T47D (cell line): ENCODE measurements around the gene PHC3.

Source experiments
- DNase-seq, 2 experiments: peaks; one replicate each; pipeline versions ENCODE4 v3.0.0 to v3.0.0-alpha.2; 2011 to 2012; ENCODE audit warnings: low read depth in 1 of 2, low spot score in 1 of 2
- JUND ChIP-seq: IDR thresholded peaks from 2 replicates; pipeline ENCODE4 v1.6.1; 2012; ENCODE audit warnings: low read depth
- in situ Hi-C: cut with HindIII; loops from 2 replicates; pipeline ENCODE4 v1.10.0; 2016; ENCODE audit warnings: low sequenced_read_pairs, low pct_unique_long_range_greater_than_20kb

The PHC3 gene

DNA sequence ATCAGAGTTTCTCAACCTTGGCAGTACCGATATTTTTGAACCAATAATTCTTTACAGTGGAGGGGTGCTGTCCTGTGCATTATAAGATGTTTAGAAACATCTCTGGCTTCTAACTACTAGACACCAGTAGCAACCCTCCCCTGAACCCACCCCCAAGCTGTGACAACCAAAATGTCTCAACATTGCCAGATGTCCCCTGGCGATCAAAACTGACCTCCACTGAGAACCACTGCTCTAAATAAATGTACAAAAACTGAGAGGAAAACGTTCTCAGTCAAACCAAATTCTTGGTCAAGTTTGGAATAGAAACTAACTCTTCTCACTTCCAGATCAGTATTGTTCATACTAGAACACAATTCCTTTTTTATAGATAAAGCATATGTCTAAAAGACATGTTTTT is 85.2 kb downstream of the PHC3 start:
- in situ Hi-C loops: no loop called here
- no peak for TF ChIP-seq JUND
- DNase-seq: no peak

DNA sequence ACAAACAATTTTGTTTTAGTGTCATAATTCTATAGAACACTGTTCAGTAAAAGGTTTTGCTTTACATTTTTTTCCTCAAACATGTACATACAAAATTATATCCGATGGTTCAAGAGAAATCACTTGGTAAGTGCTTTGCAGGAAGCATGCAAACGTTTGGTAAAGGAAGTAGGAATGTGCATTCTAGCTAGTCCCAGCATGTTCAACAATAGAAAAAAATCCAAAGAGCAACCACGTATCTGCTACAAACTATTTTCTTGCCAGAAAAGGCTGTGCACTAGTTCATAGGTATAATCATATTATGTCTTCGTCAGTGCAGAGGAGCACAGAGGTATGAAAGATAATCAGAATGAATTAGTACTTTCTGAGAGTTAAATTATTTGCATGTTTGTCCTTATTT is 85.8 kb downstream of the PHC3 start:
- no peak for DNase-seq
- no peak for TF ChIP-seq JUND
- in situ Hi-C loops: no loop called here

DNA sequence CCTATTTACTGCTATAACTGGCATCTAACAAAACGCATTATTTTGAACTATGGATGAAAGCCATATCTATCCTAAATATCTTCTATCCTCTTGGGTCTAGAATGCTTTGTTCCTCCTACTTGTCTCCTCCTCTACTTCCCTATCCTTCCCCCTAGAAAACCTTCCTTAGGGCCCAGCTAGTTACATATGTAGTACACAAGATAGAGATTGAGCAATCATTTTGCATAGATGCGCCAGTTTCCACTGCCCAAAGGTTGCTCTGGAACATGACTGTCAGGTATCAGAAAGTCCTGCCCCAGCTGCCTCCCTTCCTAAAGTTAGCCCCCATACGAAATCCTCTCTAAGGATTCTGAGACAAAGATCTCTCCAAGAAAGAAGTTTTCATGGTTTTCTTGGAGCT is 88.6 kb downstream of the PHC3 start:
- no peak for TF ChIP-seq JUND
- in situ Hi-C loops: no loop called here
- DNase-seq: no peak

DNA sequence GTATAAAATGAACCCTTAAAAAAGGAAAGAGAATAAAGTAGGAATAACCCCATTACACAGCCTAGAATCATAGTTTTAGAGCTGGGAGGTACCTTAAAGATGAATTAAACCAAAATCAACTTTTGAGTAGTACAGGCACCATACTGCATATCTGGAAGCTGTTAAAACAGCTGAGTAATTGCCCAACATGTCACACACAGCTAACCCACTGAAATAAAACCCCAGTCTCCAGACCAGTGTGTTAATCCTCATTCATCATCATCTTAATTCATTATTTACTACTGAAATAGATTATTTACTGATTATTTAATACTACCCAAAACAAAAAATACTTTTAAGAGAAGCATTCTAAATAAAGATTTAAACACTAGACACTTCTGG is 90.9 kb downstream of the PHC3 start:
- no peak for DNase-seq
- no peak for TF ChIP-seq JUND
- in situ Hi-C loops: no loop called here

DNA sequence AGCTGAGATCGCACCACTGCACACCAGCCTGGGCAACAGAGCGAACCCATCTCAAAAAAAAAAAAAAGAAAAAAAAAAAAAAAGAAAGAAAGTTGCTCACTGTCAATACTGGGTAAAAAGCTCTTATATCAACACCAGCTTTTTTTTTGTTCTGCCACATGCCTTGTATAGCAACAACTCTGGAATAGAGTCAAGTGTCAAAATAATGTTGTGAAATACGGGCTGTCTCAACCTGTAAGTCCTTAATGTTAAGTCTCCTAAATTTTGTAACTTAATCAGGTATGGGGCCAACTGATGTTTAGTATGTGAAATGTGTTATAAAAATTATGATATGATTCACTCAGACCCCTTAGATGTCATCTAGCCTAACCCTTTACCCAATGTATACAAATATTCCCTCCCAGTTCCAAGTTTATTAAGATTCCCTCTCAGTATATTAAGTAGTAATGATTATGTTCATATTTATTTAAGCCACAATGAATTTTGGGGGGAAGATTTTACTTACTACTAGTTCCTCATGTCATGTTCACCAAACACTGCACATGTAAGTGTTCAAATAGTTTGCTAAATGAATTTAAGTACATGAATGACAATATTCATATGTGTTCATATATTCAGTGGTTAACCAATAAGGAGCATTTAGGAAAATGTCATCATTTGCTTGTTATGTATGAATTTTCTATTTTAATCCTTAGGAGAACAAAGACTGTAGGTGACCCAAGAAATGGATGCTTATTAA is 91.5 kb downstream of the PHC3 start:
- in situ Hi-C loops: no loop called here
- no peak for DNase-seq
- TF ChIP-seq JUND: no peak

DNA sequence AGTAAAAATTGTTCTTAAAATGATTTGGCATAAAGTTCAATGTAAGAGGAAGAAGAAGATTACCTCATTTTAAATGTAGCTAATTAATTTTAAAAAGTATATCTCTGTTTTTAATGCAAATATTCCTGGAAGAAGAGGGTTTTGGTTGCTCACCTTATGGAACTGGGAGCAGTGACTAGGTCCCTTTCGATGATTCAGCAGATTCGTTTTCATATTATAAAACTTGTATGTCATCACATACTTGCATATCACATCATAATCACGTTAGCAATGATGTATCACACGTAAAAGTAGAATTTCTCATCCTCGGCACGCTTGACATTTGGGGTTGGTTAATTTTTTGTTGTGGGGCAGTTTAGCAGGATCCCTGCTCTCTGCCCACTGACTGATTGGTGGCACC is 96.1 kb downstream of the PHC3 start:
- no peak for DNase-seq
- in situ Hi-C loops: no loop called here
- TF ChIP-seq JUND: no peak

DNA sequence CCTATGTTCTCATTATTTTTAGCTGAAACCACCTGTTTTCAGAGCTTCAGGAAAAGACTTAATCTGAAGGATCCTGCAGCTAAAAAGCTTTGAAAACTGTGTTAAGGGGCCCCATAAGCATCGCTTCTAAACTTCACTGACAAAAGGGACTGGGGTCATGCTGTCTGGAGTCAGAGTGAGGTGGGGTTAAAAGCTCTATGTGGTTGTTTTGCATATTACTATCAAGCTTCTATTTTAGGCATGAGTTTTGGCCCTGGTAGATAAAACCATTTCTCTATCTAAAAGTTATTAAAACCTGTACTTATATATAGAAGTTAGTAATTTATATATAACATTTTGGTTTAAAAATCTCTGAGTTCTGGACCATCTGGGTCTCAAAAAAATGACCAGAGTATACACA is 98.2 kb downstream of the PHC3 start:
- DNase-seq: no peak
- in situ Hi-C loops: no loop called here
- no peak for TF ChIP-seq JUND

DNA sequence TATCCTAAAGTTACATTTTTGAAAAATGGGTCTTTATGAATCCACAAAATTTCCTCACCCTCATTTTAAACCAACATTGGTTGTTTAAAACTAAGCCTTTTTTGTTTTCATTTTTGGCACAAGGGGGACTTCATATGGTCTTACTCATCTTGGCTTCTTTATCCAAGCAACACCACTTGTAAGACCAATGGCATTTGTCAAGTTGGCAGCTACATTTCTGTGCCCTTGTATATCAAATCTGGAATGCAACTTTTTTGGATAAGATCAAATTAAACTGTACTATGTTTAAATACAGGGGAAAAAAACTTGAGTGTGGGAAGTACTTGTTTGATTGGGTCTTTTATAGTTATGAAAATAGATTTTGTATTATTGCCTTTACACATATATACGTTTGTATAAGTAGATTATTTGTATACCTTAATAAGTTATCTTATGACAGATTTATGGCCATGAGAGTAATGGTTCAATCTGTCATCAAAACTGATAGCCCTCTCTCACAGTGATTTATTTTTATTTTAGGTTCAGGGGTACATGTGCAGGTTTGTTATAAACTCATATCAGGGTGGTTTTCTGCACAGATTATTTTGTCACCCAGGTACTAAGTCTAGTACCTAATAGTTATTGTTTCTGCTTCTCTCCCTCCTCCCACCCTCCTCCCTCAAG is 100.3 kb downstream of the PHC3 start:
- no peak for DNase-seq
- in situ Hi-C loops: no loop called here
- TF ChIP-seq JUND: no peak

DNA sequence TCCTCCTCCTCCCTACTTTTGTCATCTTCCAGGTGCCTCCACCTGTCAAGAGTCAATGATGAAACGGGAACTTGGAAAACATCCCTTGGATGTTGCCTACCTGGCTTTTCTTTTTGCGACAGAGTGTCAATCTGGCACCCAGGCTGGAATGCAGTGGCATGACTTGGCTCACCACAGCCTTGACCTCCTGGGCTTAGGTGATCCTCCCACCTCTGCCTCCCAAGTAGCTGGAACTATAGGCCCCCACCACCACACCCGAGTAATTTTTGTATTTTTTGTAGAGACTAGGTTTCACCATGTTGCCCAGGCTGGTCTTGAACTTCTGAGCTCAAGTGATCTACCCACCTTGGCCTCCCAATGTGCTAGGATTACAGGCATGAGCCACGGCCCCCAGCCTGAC is 100.9 kb downstream of the PHC3 start:
- TF ChIP-seq JUND: no peak
- in situ Hi-C loops: no loop called here
- no peak for DNase-seq

DNA sequence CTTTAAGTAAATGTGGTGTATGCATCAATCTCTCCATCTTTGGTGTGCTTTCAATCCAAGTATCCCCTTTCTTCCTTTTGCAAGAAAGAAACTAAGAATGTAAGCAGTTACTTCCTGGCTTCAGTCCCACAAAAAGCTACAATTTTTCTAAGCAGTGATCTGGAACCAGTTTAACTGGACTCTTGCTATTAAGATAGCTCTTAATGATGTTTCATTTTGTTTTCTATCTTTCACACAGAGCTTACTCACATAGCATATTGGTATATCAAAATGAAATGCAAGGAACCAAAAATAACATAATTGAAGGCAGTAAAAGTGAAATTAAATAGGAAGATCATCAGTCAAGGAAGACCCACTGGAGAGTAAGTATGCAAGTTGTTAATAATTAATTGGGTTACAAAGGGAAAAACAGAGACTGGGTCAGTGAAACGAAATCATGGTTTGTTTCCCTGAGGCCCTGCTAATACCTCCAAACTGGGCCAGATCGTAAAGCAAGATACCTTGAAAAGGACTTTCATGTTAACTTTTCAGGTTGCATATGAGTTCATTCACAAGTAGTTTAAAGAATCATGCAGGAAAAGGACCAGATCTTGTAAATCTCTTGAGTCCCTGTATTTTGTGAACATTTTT is 101.9 kb downstream of the PHC3 start:
- in situ Hi-C loops: no loop called here
- TF ChIP-seq JUND: no peak
- no peak for DNase-seq

DNA sequence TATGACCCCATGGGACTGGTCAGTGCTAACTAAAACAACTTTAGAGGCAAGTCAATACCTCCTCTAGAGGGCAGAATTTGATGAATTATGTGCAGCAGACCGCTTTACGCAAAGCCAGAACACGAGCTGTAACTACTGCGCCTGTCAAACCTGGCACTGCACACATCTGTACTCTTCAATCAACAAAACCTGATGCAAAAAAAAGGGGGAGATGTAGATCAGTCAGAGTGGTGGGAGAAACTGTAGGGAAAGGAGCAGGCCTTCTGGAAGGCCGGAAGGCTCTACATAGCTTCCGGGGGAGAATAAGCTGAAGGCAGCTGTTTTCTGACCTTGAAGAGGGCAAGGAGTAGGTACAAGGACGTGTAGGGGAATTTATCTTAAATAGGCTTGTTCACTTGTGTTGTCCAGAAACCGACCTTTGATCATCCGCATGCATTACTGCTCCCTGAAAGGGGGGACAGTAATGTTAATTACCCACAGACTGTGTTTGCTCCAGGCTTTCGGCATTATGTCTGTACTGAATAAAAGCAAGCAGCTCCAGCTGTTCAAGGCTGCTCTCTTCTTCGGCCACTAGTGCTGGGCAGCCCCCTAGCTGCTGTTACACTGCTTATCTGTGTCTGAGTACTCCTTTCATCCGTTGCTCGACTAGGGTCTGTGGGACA is 102.8 kb downstream of the PHC3 start:
- peak in 1 of 2 experiments; percentile 28 for DNase-seq
- in situ Hi-C loops: no loop called here
- no peak for TF ChIP-seq JUND

DNA sequence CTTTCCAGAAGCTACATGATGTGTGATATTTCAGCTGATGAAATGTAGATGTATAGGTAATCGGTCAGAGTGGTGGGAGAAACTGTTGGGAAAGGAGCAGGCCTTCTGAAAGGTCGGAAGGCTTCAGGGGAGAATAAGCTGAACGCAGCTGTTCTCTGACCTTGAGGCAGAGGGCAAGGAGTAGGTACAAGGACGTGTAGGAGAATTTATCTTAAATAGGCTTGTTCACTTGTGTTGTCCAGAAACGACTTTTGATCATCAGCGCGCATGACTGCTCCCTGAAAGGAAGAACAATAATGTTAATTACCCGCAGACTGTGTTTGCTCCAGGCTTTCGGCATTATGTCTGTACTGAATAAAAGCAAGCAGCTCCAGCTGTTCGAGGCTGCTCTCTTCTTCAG is 104.2 kb downstream of the PHC3 start:
- DNase-seq: no peak
- TF ChIP-seq JUND: no peak
- in situ Hi-C loops: no loop called here

DNA sequence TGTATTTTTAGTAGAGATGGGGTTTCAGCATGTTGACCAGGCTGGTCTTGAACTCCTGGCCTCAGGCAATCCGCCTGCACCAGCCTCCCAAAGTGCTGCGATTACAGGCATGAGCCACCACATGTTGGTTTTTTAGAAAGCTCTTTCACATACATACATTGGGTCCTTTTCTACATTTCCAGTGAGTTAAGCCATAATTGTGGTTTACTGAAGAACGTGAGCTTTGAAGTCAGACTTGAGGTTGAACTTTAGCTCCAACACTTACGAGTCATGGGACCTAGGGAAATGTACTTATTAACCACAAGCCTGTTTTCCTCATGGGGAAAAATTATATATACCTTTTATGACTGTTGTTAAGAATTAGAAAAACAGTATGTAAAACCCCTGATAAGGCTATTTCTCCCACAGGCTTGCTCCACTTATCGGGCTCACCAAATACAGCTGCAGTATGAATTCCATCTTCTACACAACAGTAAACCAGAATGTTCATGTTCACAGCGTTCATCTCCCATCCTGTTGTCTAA is 104.8 kb downstream of the PHC3 start:
- DNase-seq: no peak
- TF ChIP-seq JUND: no peak
- in situ Hi-C loops: no loop called here
